GM12878 (cell line): ENCODE results near the gene TNFRSF1B. TPM values are rescaled to one million over a fixed set of nuclear protein-coding genes. Genes with fewer than 3 reads are reported as not detected.

ENCODE experiments used
- ATF7 ChIP-seq: fragments of 450-650 bp; IDR thresholded peaks from 2 replicates; pipeline ENCODE4 v1.6.1; 2016; ENCODE audit warnings: low read depth, mild to moderate bottlenecking
- BRCA1 ChIP-seq: IDR thresholded peaks from 2 replicates; pipeline ENCODE4 v1.6.1; 2011; ENCODE audit warnings: low read depth, low read length, improper control_type of control experiment
- CBX3 ChIP-seq: fragments of 200-600 bp; sonication (generic); IDR thresholded peaks from 2 replicates; pipeline ENCODE4 v1.6.1; 2016; ENCODE audit warnings: low read depth, borderline replicate concordance
- EED ChIP-seq: sonication (generic); IDR thresholded peaks from 2 replicates; pipeline ENCODE4 v1.6.1; 2016; ENCODE audit warnings: antibody characterized with exemption, low read depth
- FOXK2 ChIP-seq: fragments of 450-650 bp; IDR thresholded peaks from 2 replicates; pipeline ENCODE4 v1.6.1; 2017; ENCODE audit warnings: mild to moderate bottlenecking, moderate library complexity
- IKZF2 ChIP-seq, 2 experiments: fragments of 450-650 bp; IDR thresholded peaks; 2 replicates each; pipeline ENCODE4 v1.6.1; 2017; ENCODE audit warnings: mild to moderate bottlenecking in 2 of 2, moderate library complexity in 2 of 2
- IRF3 ChIP-seq: fragments of 450-650 bp; IDR thresholded peaks from 2 replicates; pipeline ENCODE4 v1.6.1; 2014; ENCODE audit warnings: mild to moderate bottlenecking
- MXI1 ChIP-seq: fragments of 150-350 bp; IDR thresholded peaks from 2 replicates; pipeline ENCODE4 v1.6.1; 2011; ENCODE audit warnings: low read depth, mild to moderate bottlenecking, inconsistent platforms, low read length, improper control_type of control experiment
- NR2C1 ChIP-seq: fragments of 450-650 bp; IDR thresholded peaks from 2 replicates; pipeline ENCODE4 v1.6.1; 2017; ENCODE audit warnings: antibody characterized with exemption, mild to moderate bottlenecking, moderate library complexity
- REST ChIP-seq: IDR thresholded peaks from 2 replicates; pipeline ENCODE4 v1.6.1; 2012; ENCODE audit warnings: mild to moderate bottlenecking, low read depth, low read length
- SIX5 ChIP-seq: IDR thresholded peaks from 2 replicates; pipeline ENCODE4 v1.6.1; 2011; ENCODE audit warnings: mild to moderate bottlenecking, low read depth, low read length, moderate library complexity; ENCODE audit not compliant: severe bottlenecking
- SMAD5 ChIP-seq: IDR thresholded peaks from 2 replicates; pipeline ENCODE4 v1.6.1; 2016; ENCODE audit warnings: antibody characterized with exemption, low read depth
- TCF7 ChIP-seq: IDR thresholded peaks from 2 replicates; pipeline ENCODE4 v1.6.1; 2014; ENCODE audit warnings: antibody characterized with exemption, borderline replicate concordance
- WRNIP1 ChIP-seq: IDR thresholded peaks from 2 replicates; pipeline ENCODE4 v1.6.1; 2011; ENCODE audit warnings: low read depth, low read length, improper control_type of control experiment, borderline replicate concordance
- YY1 ChIP-seq: IDR thresholded peaks from 2 replicates; pipeline ENCODE4 v1.6.1; 2011; ENCODE audit warnings: low read depth, mild to moderate bottlenecking, low read length
- ZBTB33 ChIP-seq: fragments of 450-650 bp; IDR thresholded peaks from 2 replicates; pipeline ENCODE4 v1.6.1; 2017; ENCODE audit warnings: mild to moderate bottlenecking
- ZNF207 ChIP-seq: fragments of 450-650 bp; IDR thresholded peaks from 2 replicates; pipeline ENCODE4 v1.6.1; 2014; ENCODE audit warnings: antibody characterized with exemption, mild to moderate bottlenecking, borderline replicate concordance
- ZNF217 ChIP-seq: fragments of 450-650 bp; IDR thresholded peaks from 2 replicates; pipeline ENCODE4 v1.6.1; 2017; ENCODE audit warnings: antibody characterized with exemption, mild to moderate bottlenecking
- ZNF384 ChIP-seq: IDR thresholded peaks from 2 replicates; pipeline ENCODE4 v1.6.1; 2012; ENCODE audit warnings: low read depth, mild to moderate bottlenecking, low read length, improper control_type of control experiment, borderline replicate concordance
- ZNF622 ChIP-seq: fragments of 450-650 bp; IDR thresholded peaks from 2 replicates; pipeline ENCODE4 v1.6.1; 2017; ENCODE audit warnings: mild to moderate bottlenecking, inconsistent platforms
- ZZZ3 ChIP-seq: IDR thresholded peaks from 2 replicates; pipeline ENCODE4 v1.6.1; 2011; ENCODE audit warnings: low read depth; ENCODE audit not compliant: control insufficient read depth, insufficient read length
- polyA plus RNA-seq, 11 experiments: library from polyadenylated mRNA; depleted of rRNA in 4 of 11; unstranded in 6 of 11; stranded (reverse) in 5 of 11; fragments of >200 nt; fragmentation: Nextera tagmentation in 4 of 11; fragmentation: Illumina TruSeq in 1 of 11; extraction: Ambion mirVana in 4 of 11; extraction: Trizol in 1 of 11; gene quantifications; 1 replicate in 1 of 11; 2 replicates in 10 of 11; pipeline versions ENCODE4 v1.2.1 to v1.2.3, GENCODE V29; 2011 to 2016; ENCODE audit warnings: inconsistent platforms in 2 of 11, missing spikeins in 2 of 11, low read depth in 1 of 11
- total RNA-seq, 4 experiments: library from RNA; depleted of rRNA in 3 of 4; stranded (reverse); fragments of >200 nt in 3 of 4; fragmentation: Illumina TruSeq in 1 of 4; extraction: Trizol in 1 of 4; gene quantifications; 2 replicates each; pipeline versions ENCODE4 v1.2.1 to v1.2.3, GENCODE V29; 2013 to 2021
- TF ChIP-seq, protein P1 (sequence below): fragments of 450-650 bp; formaldehyde crosslinking; IDR thresholded peaks from 2 replicates; pipeline ENCODE4 v1.4.0; 2020; ENCODE audit warnings: mild to moderate bottlenecking, moderate library complexity

TNFRSF1B gene
- total and polyA plus RNA-seq, 10 of the 15 experiments (the other 5 are each of a cell fraction or from before 2014, with no cell fraction given), result 10.1 to 87.2 (median 37.3) TPM

GRCh38 chr1:12229835-12230548 is 63.2 kb downstream of the TNFRSF1B start, which contains the start of gene VPS13D (continued):
- TF ChIP-seq ZBTB33, result no peak
- peak; percentile 59; the same call in 1 of the 2 replicates for TF ChIP-seq ZNF217
- no peak for TF ChIP-seq EED
- TF ChIP-seq YY1, result peak; percentile 96
- TF ChIP-seq REST, result no peak
- TF ChIP-seq ZNF384, result no peak
- no peak for TF ChIP-seq CBX3
- no peak for TF ChIP-seq ZNF622
- no peak for TF ChIP-seq BRCA1
- no peak for TF ChIP-seq ZZZ3
- TF ChIP-seq SIX5, result peak; percentile 56
- TF ChIP-seq FOXK2, result no peak
- TF ChIP-seq ZNF207, result peak; percentile 91; the same call in 1 of the 2 replicates
- TF ChIP-seq IKZF2 (IDR thresholded peaks at IDR 0.05), result no peak
- TF ChIP-seq SMAD5, result no peak
- no peak for TF ChIP-seq WRNIP1
- no peak for TF ChIP-seq ATF7
- peak; percentile 69 for TF ChIP-seq NR2C1
- TF ChIP-seq MXI1, result peak; percentile 84
- TF ChIP-seq IRF3, result peak; percentile 28; the same call in 1 of the 2 replicates
- TF ChIP-seq, protein P1, sequence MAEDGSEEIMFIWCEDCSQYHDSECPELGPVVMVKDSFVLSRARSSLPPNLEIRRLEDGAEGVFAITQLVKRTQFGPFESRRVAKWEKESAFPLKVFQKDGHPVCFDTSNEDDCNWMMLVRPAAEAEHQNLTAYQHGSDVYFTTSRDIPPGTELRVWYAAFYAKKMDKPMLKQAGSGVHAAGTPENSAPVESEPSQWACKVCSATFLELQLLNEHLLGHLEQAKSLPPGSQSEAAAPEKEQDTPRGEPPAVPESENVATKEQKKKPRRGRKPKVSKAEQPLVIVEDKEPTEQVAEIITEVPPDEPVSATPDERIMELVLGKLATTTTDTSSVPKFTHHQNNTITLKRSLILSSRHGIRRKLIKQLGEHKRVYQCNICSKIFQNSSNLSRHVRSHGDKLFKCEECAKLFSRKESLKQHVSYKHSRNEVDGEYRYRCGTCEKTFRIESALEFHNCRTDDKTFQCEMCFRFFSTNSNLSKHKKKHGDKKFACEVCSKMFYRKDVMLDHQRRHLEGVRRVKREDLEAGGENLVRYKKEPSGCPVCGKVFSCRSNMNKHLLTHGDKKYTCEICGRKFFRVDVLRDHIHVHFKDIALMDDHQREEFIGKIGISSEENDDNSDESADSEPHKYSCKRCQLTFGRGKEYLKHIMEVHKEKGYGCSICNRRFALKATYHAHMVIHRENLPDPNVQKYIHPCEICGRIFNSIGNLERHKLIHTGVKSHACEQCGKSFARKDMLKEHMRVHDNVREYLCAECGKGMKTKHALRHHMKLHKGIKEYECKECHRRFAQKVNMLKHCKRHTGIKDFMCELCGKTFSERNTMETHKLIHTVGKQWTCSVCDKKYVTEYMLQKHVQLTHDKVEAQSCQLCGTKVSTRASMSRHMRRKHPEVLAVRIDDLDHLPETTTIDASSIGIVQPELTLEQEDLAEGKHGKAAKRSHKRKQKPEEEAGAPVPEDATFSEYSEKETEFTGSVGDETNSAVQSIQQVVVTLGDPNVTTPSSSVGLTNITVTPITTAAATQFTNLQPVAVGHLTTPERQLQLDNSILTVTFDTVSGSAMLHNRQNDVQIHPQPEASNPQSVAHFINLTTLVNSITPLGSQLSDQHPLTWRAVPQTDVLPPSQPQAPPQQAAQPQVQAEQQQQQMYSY, result no peak
- no peak for TF ChIP-seq TCF7
